Inferior parietal cortex (tissue), 1 donor: ENCODE data around the gene MT1A.

Experiments
- DNase-seq: peaks from one replicate; pipeline ENCODE4 v3.0.0-alpha.2; 2016; ENCODE audit errors: extremely low spot score

Gene MT1A

GRCh38 chr16:56631197-56631596 lies 7.3 kb upstream of the MT1A start:
- no peak for DNase-seq

- no peak for DNase-seq
Measured at GRCh38 chr16:56631832-56632155, 6.7 kb upstream of the MT1A start.

GRCh38 chr16:56632156-56632847 lies 6.2 kb upstream of the MT1A start, which contains the start of gene MT1M:
Gene MT1M, plus strand, starts transcription at chr16:56632659. Its CDS starts 73 bp downstream, at chr16:56632732.
- DNase-seq: no peak

- no peak for DNase-seq
Measured at GRCh38 chr16:56632848-56633365, 5.6 kb upstream of the MT1A start.

- DNase-seq: no peak
Measured at GRCh38 chr16:56633535-56633934, 4.9 kb upstream of the MT1A start.

- DNase-seq: no peak
Measured at GRCh38 chr16:56634715-56635440, 3.6 kb upstream of the MT1A start.

- DNase-seq: no peak
Measured at GRCh38 chr16:56635441-56635967, 3.0 kb upstream of the MT1A start.

GRCh38 chr16:56636616-56637413 lies 1.7 kb upstream of the MT1A start:
- DNase-seq: no peak

- no peak for DNase-seq
Measured at GRCh38 chr16:56639045-56639444, 579 bp downstream of the MT1A start.

- DNase-seq: no peak
Measured at GRCh38 chr16:56640076-56640475, 1.6 kb downstream of the MT1A start.

GRCh38 chr16:56641166-56641565 lies 2.7 kb downstream of the MT1A start:
- no peak for DNase-seq

GRCh38 chr16:56643080-56643778 lies 4.8 kb downstream of the MT1A start:
- no peak for DNase-seq

GRCh38 chr16:56643833-56644232 lies 5.4 kb downstream of the MT1A start:
- no peak for DNase-seq

GRCh38 chr16:56645311-56645710 lies 6.8 kb downstream of the MT1A start:
- DNase-seq: no peak

GRCh38 chr16:56645838-56646237 lies 7.4 kb downstream of the MT1A start:
- DNase-seq: no peak

- no peak for DNase-seq
Measured at GRCh38 chr16:56647641-56648431, 9.4 kb downstream of the MT1A start.

GRCh38 chr16:56649271-56649670 lies 10.8 kb downstream of the MT1A start:
- DNase-seq: no peak

GRCh38 chr16:56649820-56650219 lies 11.4 kb downstream of the MT1A start:
- DNase-seq: no peak

GRCh38 chr16:56651586-56651985 lies 13.1 kb downstream of the MT1A start, which contains the start of gene MT1B:
Gene MT1B, plus strand, starts transcription at chr16:56651886. Its CDS starts 68 bp downstream, at chr16:56651954.
- DNase-seq: no peak

- DNase-seq: no peak
Measured at GRCh38 chr16:56652600-56652999, 14.1 kb downstream of the MT1A start.

GRCh38 chr16:56653218-56653617 lies 14.8 kb downstream of the MT1A start:
- no peak for DNase-seq
